ENCODE results near the gene KLHL33. TPM values are rescaled to one million over a fixed set of nuclear protein-coding genes. Genes with fewer than 3 reads are reported as not detected.

The KLHL33 gene
- total and polyA plus RNA-seq, 2 donors (not counting 3 experiments of a cell fraction or from before 2014, with no cell fraction given) = not detected

DNA sequence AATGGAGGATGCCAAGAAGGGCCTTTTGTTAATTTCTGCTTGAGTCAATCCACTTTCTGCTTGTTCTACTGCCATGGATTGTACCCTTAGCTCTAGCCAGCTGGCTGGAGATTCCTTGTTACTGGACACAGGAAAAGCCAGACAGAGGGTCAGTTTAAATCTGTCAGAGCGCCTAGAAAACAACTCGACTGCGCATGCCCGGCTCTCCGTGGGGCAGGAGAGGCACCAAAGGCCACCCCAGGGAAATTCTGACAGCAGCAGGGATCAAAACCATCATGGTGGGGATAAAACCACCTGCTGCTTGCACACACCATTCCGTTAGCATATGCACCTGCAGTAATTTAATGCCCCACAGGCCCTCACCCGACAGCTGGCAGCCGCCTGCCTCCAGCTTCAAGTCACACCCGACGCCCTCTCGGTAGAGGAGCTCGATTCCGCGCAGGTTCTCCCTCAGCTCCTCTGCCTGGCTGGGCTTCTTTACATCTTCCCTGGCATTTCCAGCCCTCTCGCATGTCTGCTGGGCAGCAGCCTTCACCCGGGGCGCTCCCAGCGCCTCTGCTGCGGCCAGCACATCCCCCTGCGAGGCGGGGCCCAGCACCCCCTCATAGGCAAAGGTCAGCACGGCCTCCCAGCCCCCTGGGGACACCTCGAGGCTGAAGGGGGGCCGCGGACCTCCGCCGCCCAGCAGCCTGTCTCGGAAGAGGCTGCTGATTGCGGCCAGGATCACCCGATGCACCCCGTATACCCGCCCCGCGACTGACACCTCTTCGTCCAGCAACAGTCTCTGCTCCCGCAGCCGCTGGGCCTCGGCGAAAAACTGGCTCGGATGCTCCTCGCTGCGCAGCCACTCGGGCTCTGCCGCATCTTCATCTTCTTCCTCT, 1.0 kb downstream of the KLHL33 start:
- Histone ChIP-seq H3K4me1 (ENCODE audit: control insufficient read depth, extremely low read depth, insufficient read depth, low read length) (no peaks in the 10 kb centered on the region), H3K79me2 (ENCODE audit: control insufficient read depth, insufficient read depth, low read length) (no peaks in the 10 kb centered on the region), H2AFZ (ENCODE audit: low read depth, low read length) (no peak overlapping the region), H3K9me3 (replicated peaks; ENCODE audit: control insufficient read depth, insufficient read depth, low read length) (no peaks in the 10 kb centered on the region), H3K9me1 (replicated peaks; ENCODE audit: control insufficient read depth, extremely low read depth, insufficient read depth, low read length) (no peaks in the 10 kb centered on the region), H3K27me3 (ENCODE audit: control insufficient read depth in 2 of 2, insufficient read depth in 2 of 2, low read length in 2 of 2) (peaks cover 6 to 16% of the 10 kb centered on the region in 2 experiments), H3K36me3 (ENCODE audit: control insufficient read depth in 2 of 2, extremely low read depth in 1 of 2, insufficient read depth in 2 of 2, low read length in 2 of 2) (no peaks in the 10 kb centered on the region), H3K4me3 (replicated peaks in 1 of 3; ENCODE audit: insufficient read depth in 1 of 3, low read depth in 1 of 3, low read length in 3 of 3) (no peak overlapping the region), H3K4me2 (ENCODE audit: insufficient read depth, low read length) (no peak overlapping the region), H3K9ac (replicated peaks; ENCODE audit: extremely low read depth, insufficient read depth, low read length) (no peak overlapping the region), H4K20me1 (replicated peaks; ENCODE audit: control insufficient read depth, extremely low read depth, insufficient read depth, low read length) (no peaks in the 10 kb centered on the region), H3K27ac (ENCODE audit: insufficient read depth, low read depth, low read length) (no peak overlapping the region)
- TF ChIP-seq EZH2 (IDR thresholded peaks at IDR 0.05; ENCODE audit: borderline replicate concordance, low read depth, low read length, severe bottlenecking) = no peak
- TF ChIP-seq, protein P1, sequence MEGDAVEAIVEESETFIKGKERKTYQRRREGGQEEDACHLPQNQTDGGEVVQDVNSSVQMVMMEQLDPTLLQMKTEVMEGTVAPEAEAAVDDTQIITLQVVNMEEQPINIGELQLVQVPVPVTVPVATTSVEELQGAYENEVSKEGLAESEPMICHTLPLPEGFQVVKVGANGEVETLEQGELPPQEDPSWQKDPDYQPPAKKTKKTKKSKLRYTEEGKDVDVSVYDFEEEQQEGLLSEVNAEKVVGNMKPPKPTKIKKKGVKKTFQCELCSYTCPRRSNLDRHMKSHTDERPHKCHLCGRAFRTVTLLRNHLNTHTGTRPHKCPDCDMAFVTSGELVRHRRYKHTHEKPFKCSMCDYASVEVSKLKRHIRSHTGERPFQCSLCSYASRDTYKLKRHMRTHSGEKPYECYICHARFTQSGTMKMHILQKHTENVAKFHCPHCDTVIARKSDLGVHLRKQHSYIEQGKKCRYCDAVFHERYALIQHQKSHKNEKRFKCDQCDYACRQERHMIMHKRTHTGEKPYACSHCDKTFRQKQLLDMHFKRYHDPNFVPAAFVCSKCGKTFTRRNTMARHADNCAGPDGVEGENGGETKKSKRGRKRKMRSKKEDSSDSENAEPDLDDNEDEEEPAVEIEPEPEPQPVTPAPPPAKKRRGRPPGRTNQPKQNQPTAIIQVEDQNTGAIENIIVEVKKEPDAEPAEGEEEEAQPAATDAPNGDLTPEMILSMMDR (IDR thresholded peaks at IDR 0.05; ENCODE audit: extremely low read depth in 1 of 2, insufficient read depth in 1 of 2, low read depth in 1 of 2, low read length in 2 of 2) = no peak
- no peak for TF ChIP-seq GATA2 (IDR thresholded peaks at IDR 0.05; ENCODE audit: insufficient read depth, insufficient read length, low read depth, low read length)
- TF ChIP-seq, protein P2, sequence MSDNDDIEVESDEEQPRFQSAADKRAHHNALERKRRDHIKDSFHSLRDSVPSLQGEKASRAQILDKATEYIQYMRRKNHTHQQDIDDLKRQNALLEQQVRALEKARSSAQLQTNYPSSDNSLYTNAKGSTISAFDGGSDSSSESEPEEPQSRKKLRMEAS (IDR thresholded peaks at IDR 0.05; ENCODE audit: insufficient read depth, insufficient read length) = no peak
- no peak for TF ChIP-seq FOS (IDR thresholded peaks at IDR 0.05; ENCODE audit: borderline replicate concordance, insufficient read depth, low read length)
- TF ChIP-seq MYC (IDR thresholded peaks at IDR 0.05; ENCODE audit: low read depth, low read length) = no peak
- TF ChIP-seq JUN (IDR thresholded peaks at IDR 0.05; ENCODE audit: borderline replicate concordance, insufficient read depth, insufficient read length, low read depth) = no peak
- TF ChIP-seq POLR2AphosphoS5 (IDR thresholded peaks at IDR 0.05; ENCODE audit: insufficient read depth, low read depth, low read length) = no peak
- no peak for TF ChIP-seq POLR2A (IDR thresholded peaks at IDR 0.05; ENCODE audit: low read depth, low read length)
- BruUV-seq (replicated peaks) = no TSS peak
- dilution Hi-C loops (cut with MboI; ENCODE audit: extremely low pct_ligation_motif_present, low sequenced_read_pairs) = no loop called here
- CTCF ChIA-PET = interaction anchor here (1.6 kb wide), 1 partner anchor 19 kb away, joined by 5 read pairs; no protein-coding TSS in a partner anchor
- intact Hi-C loops (cut with micrococcal nuclease) = no loop called here
- FAIRE-seq = no peak
- DNase-seq (ENCODE audit: low read depth, low spot score) = peak; percentile 54
- POLR2A ChIA-PET = interaction anchor here (1.1 kb wide), 1 partner anchor 27 kb away, joined by 3 read pairs; the partner anchor contains the start of gene PIP4P1
